Measurements from ENCODE around the gene ZNF597. TPM values are rescaled to one million over a fixed set of nuclear protein-coding genes. Genes with fewer than 3 reads are reported as not detected.

The ZNF597 gene
- total and polyA plus RNA-seq, 10 donors, result 0.78 to 4.6 (median 3.2) TPM

DNA sequence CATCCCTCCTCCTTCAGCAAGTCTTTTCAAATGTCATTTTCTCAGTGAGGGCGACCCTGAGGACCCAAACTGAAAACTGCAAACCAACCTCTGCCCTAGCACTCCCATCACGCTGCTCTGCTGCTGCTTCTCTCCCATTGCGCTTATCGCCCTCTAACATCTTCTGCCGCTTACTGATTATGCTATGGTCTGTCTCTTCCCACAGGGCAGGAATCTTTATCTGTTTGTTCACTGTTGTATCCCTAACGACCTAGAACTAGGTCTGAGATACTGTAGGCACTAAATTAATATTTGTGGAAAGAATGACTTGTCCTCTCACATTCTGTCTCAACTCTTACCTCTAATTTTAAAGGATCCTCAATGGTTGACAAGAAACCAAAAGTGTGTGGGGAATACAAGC is 55.0 kb downstream of the ZNF597 start:
- Histone ChIP-seq H3K27me3 (replicated peaks in 1 of 7) (no peaks in the 10 kb centered on the region), H3K4me3 (no peak overlapping the region), H3K27ac (no peak overlapping the region), H3K9me3 (peaks cover 27 to 77% (median 71%) of the 10 kb centered on the region in 8 donors), H3K36me3 (peaks cover 17 to 93% (median 85%) of the 10 kb centered on the region in 6 donors), H3K4me1 (no peaks in the 10 kb centered on the region)
- 94 to 99% (median 96%) methylated on average over 6 of the region's 6 CpGs for WGBS, 5 donors
- TF ChIP-seq POLR2A (IDR thresholded peaks at IDR 0.05) (no peak), POLR2AphosphoS5 (IDR thresholded peaks at IDR 0.05) (no peak)
- TF ChIP-seq, protein P1, sequence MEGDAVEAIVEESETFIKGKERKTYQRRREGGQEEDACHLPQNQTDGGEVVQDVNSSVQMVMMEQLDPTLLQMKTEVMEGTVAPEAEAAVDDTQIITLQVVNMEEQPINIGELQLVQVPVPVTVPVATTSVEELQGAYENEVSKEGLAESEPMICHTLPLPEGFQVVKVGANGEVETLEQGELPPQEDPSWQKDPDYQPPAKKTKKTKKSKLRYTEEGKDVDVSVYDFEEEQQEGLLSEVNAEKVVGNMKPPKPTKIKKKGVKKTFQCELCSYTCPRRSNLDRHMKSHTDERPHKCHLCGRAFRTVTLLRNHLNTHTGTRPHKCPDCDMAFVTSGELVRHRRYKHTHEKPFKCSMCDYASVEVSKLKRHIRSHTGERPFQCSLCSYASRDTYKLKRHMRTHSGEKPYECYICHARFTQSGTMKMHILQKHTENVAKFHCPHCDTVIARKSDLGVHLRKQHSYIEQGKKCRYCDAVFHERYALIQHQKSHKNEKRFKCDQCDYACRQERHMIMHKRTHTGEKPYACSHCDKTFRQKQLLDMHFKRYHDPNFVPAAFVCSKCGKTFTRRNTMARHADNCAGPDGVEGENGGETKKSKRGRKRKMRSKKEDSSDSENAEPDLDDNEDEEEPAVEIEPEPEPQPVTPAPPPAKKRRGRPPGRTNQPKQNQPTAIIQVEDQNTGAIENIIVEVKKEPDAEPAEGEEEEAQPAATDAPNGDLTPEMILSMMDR (IDR thresholded peaks at IDR 0.05 in 8 of 11, conservative IDR thresholded peaks at IDR 0.05 in 3 of 11), result no peak
- intact Hi-C loops (cut with DNase I; ENCODE audit: low total_unique reads), result loop anchor here (10.0 kb wide), 1 partner anchor 74 kb away; no protein-coding TSS in a partner anchor
- DNase-seq, result no peak

DNA sequence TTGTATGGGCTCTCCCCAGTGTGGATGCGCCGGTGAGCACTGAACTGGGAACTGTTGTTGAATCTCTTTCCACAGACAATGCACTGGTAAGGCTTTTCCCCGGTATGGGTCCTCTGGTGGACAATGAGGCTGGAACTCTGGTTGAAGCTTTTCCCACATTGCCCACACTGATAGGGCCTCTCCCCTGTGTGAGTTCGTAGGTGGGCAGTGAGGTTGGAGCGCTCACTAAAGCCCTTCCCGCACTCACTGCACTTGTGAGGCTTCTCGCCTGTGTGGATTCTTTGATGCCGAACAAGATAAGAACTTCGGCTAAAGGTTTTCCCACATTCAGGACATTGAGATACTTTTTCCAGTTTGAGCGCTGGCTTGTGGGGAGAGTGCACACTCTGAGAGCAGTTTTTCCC is 60.3 kb downstream of the ZNF597 start:
- no peak for DNase-seq
- Histone ChIP-seq H3K4me1 (no peaks in the 10 kb centered on the region), H3K36me3 (peaks cover 20 to 85% (median 61%) of the 10 kb centered on the region in 6 donors), H3K27me3 (replicated peaks in 1 of 7) (no peaks in the 10 kb centered on the region), H3K4me3 (peak overlapping the region in 1 of 8 donors; percentile 40), H3K9me3 (peaks cover 20 to 87% (median 20%) of the 10 kb centered on the region in 8 donors), H3K27ac (no peak overlapping the region)
- WGBS, 5 donors, result 97 to 99% (median 98%) methylated on average over 10 of the region's 10 CpGs
- intact Hi-C loops (cut with DNase I; ENCODE audit: low total_unique reads), result loop anchor here (10.0 kb wide), 1 partner anchor 68 kb away; no protein-coding TSS in a partner anchor
- TF ChIP-seq, protein P1 (IDR thresholded peaks at IDR 0.05 in 8 of 11, conservative IDR thresholded peaks at IDR 0.05 in 3 of 11), result no peak
- TF ChIP-seq POLR2A (IDR thresholded peaks at IDR 0.05) (no peak), POLR2AphosphoS5 (IDR thresholded peaks at IDR 0.05) (no peak)

Small RNAs within 50 kb of the gene (microRNA-seq; reads per million reads assigned to microRNA genes)
- gene MIR6126, result 0 to 0.70 (median 0) reads per million in 3 donors

Small RNAs within 50 kb of the gene (small RNA-seq; reads per million reads assigned to genes)
- gene MIR6126, result 0 reads per million in 4 donors

Other genes starting within 250 kb of the ZNF597 start
- gene ZNF200, start 208.3 kb downstream of the ZNF597 start, total RNA-seq, result 10 to 100 TPM; 14.2 to 24.4 (median 15.4) TPM
- 1 to 10 TPM; 4.2 to 6.3 (median 4.8) TPM for gene ZNF200, start 208.3 kb downstream of the ZNF597 start, polyA plus RNA-seq
- 10 to 100 TPM; 14.9 to 61.1 (median 28.0) TPM for gene MEFV, start 186.9 kb downstream of the ZNF597 start, total RNA-seq
- 1 to 10 TPM in 2 of 3 donors, under 1 TPM in 1; 0.39 to 3.7 (median 1.2) TPM for gene MEFV, start 186.9 kb downstream of the ZNF597 start, polyA plus RNA-seq
- gene ZNF263, start 160.0 kb downstream of the ZNF597 start, total RNA-seq, result 10 to 100 TPM; 27.8 to 51.9 (median 39.1) TPM
- gene ZNF263, start 160.0 kb downstream of the ZNF597 start, polyA plus RNA-seq, result 10 to 100 TPM; 16.0 to 21.6 (median 19.8) TPM
- 10 to 100 TPM in 2 of 7 donors, 1 to 10 TPM in 5; 5.8 to 12.0 (median 9.2) TPM for gene TIGD7, start 138.1 kb downstream of the ZNF597 start, total RNA-seq
- 1 to 10 TPM; 3.6 to 3.8 (median 3.7) TPM for gene TIGD7, start 138.1 kb downstream of the ZNF597 start, polyA plus RNA-seq
- gene ZNF75A, start 138.0 kb downstream of the ZNF597 start, total RNA-seq, result 10 to 100 TPM; 29.7 to 48.2 (median 42.5) TPM
- gene ZNF75A, start 138.0 kb downstream of the ZNF597 start, polyA plus RNA-seq, result 10 to 100 TPM; 17.1 to 30.1 (median 24.2) TPM
- under 1 TPM in 3 of 7 donors, not detected in 4; 0.33 to 0.60 (median 0.37) TPM for gene OR2C1, start 87.6 kb downstream of the ZNF597 start, total RNA-seq
- under 1 TPM in 2 of 3 donors, not detected in 1; 0.08 to 0.22 TPM for gene OR2C1, start 87.6 kb downstream of the ZNF597 start, polyA plus RNA-seq
- gene ZSCAN32, start 42.5 kb downstream of the ZNF597 start, total RNA-seq, result 10 to 100 TPM; 11.4 to 20.7 (median 17.4) TPM
- gene ZSCAN32, start 42.5 kb downstream of the ZNF597 start, polyA plus RNA-seq, result 1 to 10 TPM; 8.5 to 9.8 (median 9.7) TPM
- 10 to 100 TPM in 5 of 7 donors, 1 to 10 TPM in 2; 8.1 to 16.1 (median 12.5) TPM for gene ZNF174, start 42.3 kb downstream of the ZNF597 start, total RNA-seq
- gene ZNF174, start 42.3 kb downstream of the ZNF597 start, polyA plus RNA-seq, result 1 to 10 TPM; 3.0 to 5.9 (median 5.6) TPM
- gene NAA60, start 176 bp upstream of the ZNF597 start, total RNA-seq, result 10 to 100 TPM; 35.0 to 85.9 (median 51.2) TPM
- gene NAA60, start 176 bp upstream of the ZNF597 start, polyA plus RNA-seq, result 10 to 100 TPM; 27.2 to 40.3 (median 33.8) TPM
- gene C16orf90, start 52.0 kb upstream of the ZNF597 start, total RNA-seq, result not detected
- not detected for gene C16orf90, start 52.0 kb upstream of the ZNF597 start, polyA plus RNA-seq
- 10 to 100 TPM in 6 of 7 donors, 1 to 10 TPM in 1; 9.8 to 19.7 (median 14.9) TPM for gene CLUAP1, start 57.5 kb upstream of the ZNF597 start, total RNA-seq
- gene CLUAP1, start 57.5 kb upstream of the ZNF597 start, polyA plus RNA-seq, result 1 to 10 TPM; 4.0 to 9.2 (median 9.0) TPM
- gene NLRC3, start 133.9 kb upstream of the ZNF597 start, total RNA-seq, result 10 to 100 TPM; 21.2 to 34.0 (median 27.4) TPM
- 10 to 100 TPM in 2 of 3 donors, 1 to 10 TPM in 1; 8.6 to 15.2 (median 14.4) TPM for gene NLRC3, start 133.9 kb upstream of the ZNF597 start, polyA plus RNA-seq
- 1 to 10 TPM; 5.9 to 8.8 (median 7.3) TPM for gene SLX4, start 168.1 kb upstream of the ZNF597 start, total RNA-seq
- 1 to 10 TPM; 1.8 to 4.0 (median 2.4) TPM for gene SLX4, start 168.1 kb upstream of the ZNF597 start, polyA plus RNA-seq
- 10 to 100 TPM; 23.9 to 51.9 (median 26.7) TPM for gene DNASE1, start 211.2 kb upstream of the ZNF597 start, total RNA-seq
- gene DNASE1, start 211.2 kb upstream of the ZNF597 start, polyA plus RNA-seq, result 10 to 100 TPM in 1 of 3 donors, 1 to 10 TPM in 2; 6.1 to 16.9 (median 8.2) TPM